GM19099 (cell line): ENCODE measurements around the gene KCNF1.

ENCODE experiments used
- POLR2A ChIP-seq: IDR thresholded peaks from 3 replicates; pipeline ENCODE4 v1.6.1; 2011; ENCODE audit warnings: low read depth; ENCODE audit not compliant: insufficient read length; ENCODE audit errors: extremely low read depth

The KCNF1 gene

GRCh38 chr2:10890706-10891270 is 20.9 kb upstream of the KCNF1 start:
- no peak for TF ChIP-seq POLR2A

- no peak for TF ChIP-seq POLR2A
Observed at GRCh38 chr2:10891390-10891789, 20.3 kb upstream of the KCNF1 start.

GRCh38 chr2:10891848-10892247 is 19.9 kb upstream of the KCNF1 start:
- no peak for TF ChIP-seq POLR2A

- no peak for TF ChIP-seq POLR2A
Observed at GRCh38 chr2:10892316-10892715, 19.4 kb upstream of the KCNF1 start.

- TF ChIP-seq POLR2A = no peak
Observed at GRCh38 chr2:10892796-10893350, 18.9 kb upstream of the KCNF1 start.

- TF ChIP-seq POLR2A = no peak
Observed at GRCh38 chr2:10894264-10894935, 17.3 kb upstream of the KCNF1 start.

- TF ChIP-seq POLR2A = no peak
Observed at GRCh38 chr2:10895231-10895630, 16.5 kb upstream of the KCNF1 start.

- TF ChIP-seq POLR2A = no peak
Observed at GRCh38 chr2:10897956-10898355, 13.8 kb upstream of the KCNF1 start.

GRCh38 chr2:10900216-10901109 is 11.3 kb upstream of the KCNF1 start:
- TF ChIP-seq POLR2A = no peak

GRCh38 chr2:10901160-10901939 is 10.4 kb upstream of the KCNF1 start:
- TF ChIP-seq POLR2A = no peak

- no peak for TF ChIP-seq POLR2A
Observed at GRCh38 chr2:10903861-10904210, 7.9 kb upstream of the KCNF1 start.

- TF ChIP-seq POLR2A = no peak
Observed at GRCh38 chr2:10904455-10904854, 7.3 kb upstream of the KCNF1 start.

- TF ChIP-seq POLR2A = no peak
Observed at GRCh38 chr2:10905006-10905861, 6.5 kb upstream of the KCNF1 start.

- TF ChIP-seq POLR2A = no peak
Observed at GRCh38 chr2:10905862-10906143, 5.9 kb upstream of the KCNF1 start.
